ENCODE measurements around the gene STAG1. TPM values are rescaled to one million over a fixed set of nuclear protein-coding genes. Genes with fewer than 3 reads are reported as not detected.
A peak's percentile ranks its signal among the peaks of the same experiment; 100 is the strongest.

STAG1 gene
- total and polyA plus RNA-seq, 2 of the 13 experiments (the other 11 are each of a cell fraction or from before 2014, with no cell fraction given) = 6.2 to 25.9 TPM

- no peak for TF ChIP-seq HNRNPH1 (optimal IDR thresholded peaks at IDR 0.05; ENCODE audit: low read depth, low read length)
- TF ChIP-seq GABPB1 (CRISPR knock-in tag; IDR thresholded peaks at IDR 0.05) = no peak
- no peak; the same call in 1 of the 2 replicates for TF ChIP-seq CREM (IDR thresholded peaks at IDR 0.05)
- TF ChIP-seq CREM (CRISPR knock-in tag; IDR thresholded peaks at IDR 0.05) = no peak
- TF ChIP-seq ZNF839 (CRISPR knock-in tag; IDR thresholded peaks at IDR 0.05; ENCODE audit: borderline replicate concordance) = no peak
- no peak for TF ChIP-seq ZNF33B (CRISPR knock-in tag; IDR thresholded peaks at IDR 0.05)
- TF ChIP-seq RNF219 (CRISPR knock-in tag; IDR thresholded peaks at IDR 0.05) = no peak
- peak in 1 of 2 experiments; percentile 64; a peak in 2 of 4 replicates for TF ChIP-seq EP300 (IDR thresholded peaks at IDR 0.05; ENCODE audit: low read depth in 2 of 2, low read length in 2 of 2)
- TF ChIP-seq EP300 (CRISPR knock-in tag; IDR thresholded peaks at IDR 0.05; ENCODE audit: borderline replicate concordance) = peak; percentile 42; the same call in 1 of the 2 replicates
- TF ChIP-seq NCOA2 (CRISPR knock-in tag; IDR thresholded peaks at IDR 0.05) = peak; percentile 69
- TF ChIP-seq CERS6 (CRISPR knock-in tag; IDR thresholded peaks at IDR 0.05) = no peak
- no peak for TF ChIP-seq ZNF274 (CRISPR knock-in tag; IDR thresholded peaks at IDR 0.05)
- TF ChIP-seq ZNF569 (CRISPR knock-in tag; IDR thresholded peaks at IDR 0.05; ENCODE audit: borderline replicate concordance) = no peak
- TF ChIP-seq GTF2F1 (IDR thresholded peaks at IDR 0.05; ENCODE audit: low read length) = no peak
- peak; percentile 6; the same call in 1 of the 2 replicates for TF ChIP-seq FOSL2 (CRISPR knock-in tag; IDR thresholded peaks at IDR 0.05)
- TF ChIP-seq CHD4 (IDR thresholded peaks at IDR 0.05; ENCODE audit: borderline replicate concordance, low read length) = no peak
- TF ChIP-seq ZNF142 (CRISPR knock-in tag; IDR thresholded peaks at IDR 0.05) = no peak
- peak; percentile 48; the same call in 1 of the 2 replicates for TF ChIP-seq RCOR2 (CRISPR knock-in tag; IDR thresholded peaks at IDR 0.05)
- no peak for TF ChIP-seq HIVEP1 (CRISPR knock-in tag; IDR thresholded peaks at IDR 0.05)
- TF ChIP-seq ZHX1 (CRISPR knock-in tag; IDR thresholded peaks at IDR 0.05; ENCODE audit: low read depth) = no peak
Measured at GRCh38 chr3:136586580-136586979, 165.6 kb downstream of the STAG1 start (continued).

Data from HepG2 (cell line).